ENCODE data around the gene SPATA22. TPM values are rescaled to one million over a fixed set of nuclear protein-coding genes. Genes with fewer than 3 reads are reported as not detected.

SPATA22 gene
- total and polyA plus RNA-seq, 9 of the 15 experiments (the other 6 are each of a cell fraction or from before 2014, with no cell fraction given), result 0.17 to 0.77 (median 0.44) TPM

DNA sequence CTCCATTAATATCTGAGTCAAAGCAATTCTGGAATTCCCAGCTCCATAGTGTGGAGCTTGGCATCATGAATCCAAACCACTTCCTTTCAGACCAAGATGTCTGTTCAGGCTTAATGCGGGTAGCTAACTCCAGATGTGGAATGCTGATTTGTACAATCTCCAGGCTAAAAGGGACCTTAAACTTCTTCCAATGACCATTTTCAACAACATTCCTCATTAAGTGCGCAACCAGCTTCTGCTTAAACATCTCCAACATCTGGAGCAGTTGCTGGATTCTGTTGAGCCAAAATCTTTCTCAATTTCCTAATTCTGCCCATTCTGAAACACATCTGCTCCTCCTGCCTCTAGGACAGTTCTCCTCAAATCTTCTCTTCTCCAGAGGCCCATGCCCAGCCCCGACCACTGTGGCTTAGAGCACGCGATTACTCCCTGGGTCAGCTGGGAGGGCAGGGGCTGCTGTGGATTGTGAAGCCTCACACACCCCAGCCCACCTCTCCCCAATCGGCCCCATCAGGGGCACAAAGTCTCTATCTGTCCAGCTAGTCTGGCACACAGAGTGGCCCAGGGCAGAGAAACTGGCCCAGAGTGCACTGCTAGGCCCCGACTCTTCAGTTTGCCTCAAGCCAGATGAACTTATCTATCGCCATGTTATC, 40.4 kb upstream of the SPATA22 start:
- BruUV-seq (replicated peaks), result no TSS peak
- Histone ChIP-seq H3K9ac (ENCODE audit: insufficient read depth in 1 of 2, low read depth in 2 of 2, low read length in 2 of 2) (no peak overlapping the region), H3K79me2 (ENCODE audit: control insufficient read depth, insufficient read depth, low read length) (no peaks in the 10 kb centered on the region), H3K9me1 (ENCODE audit: control insufficient read depth, insufficient read depth, low read length) (no peaks in the 10 kb centered on the region), H3K27me3 (ENCODE audit: control insufficient read depth in 2 of 2, insufficient read depth in 2 of 2, low read length in 2 of 2) (peaks cover 0 to 17% of the 10 kb centered on the region in 2 experiments; a peak in 1 of 5 replicates), H4K20me1 (replicated peaks; ENCODE audit: control insufficient read depth, insufficient read depth, low read length) (no peaks in the 10 kb centered on the region), H3K4me2 (ENCODE audit: insufficient read depth, low read length) (no peak overlapping the region), H3K27ac (ENCODE audit: extremely low read depth, low read depth, low read length) (no peak overlapping the region), H3K36me3 (ENCODE audit: control insufficient read depth, insufficient read depth, low read length) (no peaks in the 10 kb centered on the region), H3K4me1 (replicated peaks in 1 of 2; ENCODE audit: control insufficient read depth in 2 of 2, insufficient read depth in 2 of 2, low read length in 2 of 2) (no peaks in the 10 kb centered on the region), H3K9me3 (replicated peaks; ENCODE audit: control insufficient read depth, insufficient read depth, low read depth, low read length) (no peaks in the 10 kb centered on the region), H3K4me3 (no peak overlapping the region), H2AFZ (ENCODE audit: low read depth, low read length) (no peak overlapping the region)
- no peak for FAIRE-seq
- intact Hi-C loops (cut with micrococcal nuclease) (no loop called here), in situ Hi-C loops (cut with MboI) (no loop called here)
- no peak for DNase-seq (ENCODE audit: extremely low read depth in 1 of 4, low spot score in 3 of 4)
- ATAC-seq, result no peak
- CTCF ChIA-PET (ENCODE audit: low intra/inter-chr PET ratio), result no interaction called here
- POLR2A ChIA-PET, result no interaction called here
- WGBS (ENCODE audit: insufficient coverage, low coverage, missing lambda C conversion rate), result 23% methylated on average over 7 of the region's 8 CpGs
- TF ChIP-seq, protein P1, sequence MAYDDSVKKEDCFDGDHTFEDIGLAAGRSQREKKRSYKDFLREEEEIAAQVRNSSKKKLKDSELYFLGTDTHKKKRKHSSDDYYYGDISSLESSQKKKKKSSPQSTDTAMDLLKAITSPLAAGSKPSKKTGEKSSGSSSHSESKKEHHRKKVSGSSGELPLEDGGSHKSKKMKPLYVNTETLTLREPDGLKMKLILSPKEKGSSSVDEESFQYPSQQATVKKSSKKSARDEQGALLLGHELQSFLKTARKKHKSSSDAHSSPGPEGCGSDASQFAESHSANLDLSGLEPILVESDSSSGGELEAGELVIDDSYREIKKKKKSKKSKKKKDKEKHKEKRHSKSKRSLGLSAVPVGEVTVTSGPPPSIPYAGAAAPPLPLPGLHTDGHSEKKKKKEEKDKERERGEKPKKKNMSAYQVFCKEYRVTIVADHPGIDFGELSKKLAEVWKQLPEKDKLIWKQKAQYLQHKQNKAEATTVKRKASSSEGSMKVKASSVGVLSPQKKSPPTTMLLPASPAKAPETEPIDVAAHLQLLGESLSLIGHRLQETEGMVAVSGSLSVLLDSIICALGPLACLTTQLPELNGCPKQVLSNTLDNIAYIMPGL (CRISPR knock-in tag; IDR thresholded peaks at IDR 0.05), result no peak
- TF ChIP-seq, protein P2, sequence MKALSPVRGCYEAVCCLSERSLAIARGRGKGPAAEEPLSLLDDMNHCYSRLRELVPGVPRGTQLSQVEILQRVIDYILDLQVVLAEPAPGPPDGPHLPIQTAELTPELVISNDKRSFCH (CRISPR knock-in tag; IDR thresholded peaks at IDR 0.05), result no peak
- TF ChIP-seq, protein P2 (tag; IDR thresholded peaks at IDR 0.05), result no peak
- TF ChIP-seq ZFP36 (IDR thresholded peaks at IDR 0.05; ENCODE audit: low read depth, low read length, partially characterized antibody), result no peak
- no peak for TF ChIP-seq PTTG1 (tag; IDR thresholded peaks at IDR 0.05; ENCODE audit: low read depth)
- no peak for TF ChIP-seq MEIS2 (IDR thresholded peaks at IDR 0.05; ENCODE audit: partially characterized antibody)
- no peak for TF ChIP-seq HDAC2 (IDR thresholded peaks at IDR 0.05)
- TF ChIP-seq, protein P3, sequence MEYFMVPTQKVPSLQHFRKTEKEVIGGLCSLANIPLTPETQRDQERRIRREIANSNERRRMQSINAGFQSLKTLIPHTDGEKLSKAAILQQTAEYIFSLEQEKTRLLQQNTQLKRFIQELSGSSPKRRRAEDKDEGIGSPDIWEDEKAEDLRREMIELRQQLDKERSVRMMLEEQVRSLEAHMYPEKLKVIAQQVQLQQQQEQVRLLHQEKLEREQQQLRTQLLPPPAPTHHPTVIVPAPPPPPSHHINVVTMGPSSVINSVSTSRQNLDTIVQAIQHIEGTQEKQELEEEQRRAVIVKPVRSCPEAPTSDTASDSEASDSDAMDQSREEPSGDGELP (CRISPR knock-in tag; IDR thresholded peaks at IDR 0.05; ENCODE audit: borderline replicate concordance), result no peak
- TF ChIP-seq, protein P4, sequence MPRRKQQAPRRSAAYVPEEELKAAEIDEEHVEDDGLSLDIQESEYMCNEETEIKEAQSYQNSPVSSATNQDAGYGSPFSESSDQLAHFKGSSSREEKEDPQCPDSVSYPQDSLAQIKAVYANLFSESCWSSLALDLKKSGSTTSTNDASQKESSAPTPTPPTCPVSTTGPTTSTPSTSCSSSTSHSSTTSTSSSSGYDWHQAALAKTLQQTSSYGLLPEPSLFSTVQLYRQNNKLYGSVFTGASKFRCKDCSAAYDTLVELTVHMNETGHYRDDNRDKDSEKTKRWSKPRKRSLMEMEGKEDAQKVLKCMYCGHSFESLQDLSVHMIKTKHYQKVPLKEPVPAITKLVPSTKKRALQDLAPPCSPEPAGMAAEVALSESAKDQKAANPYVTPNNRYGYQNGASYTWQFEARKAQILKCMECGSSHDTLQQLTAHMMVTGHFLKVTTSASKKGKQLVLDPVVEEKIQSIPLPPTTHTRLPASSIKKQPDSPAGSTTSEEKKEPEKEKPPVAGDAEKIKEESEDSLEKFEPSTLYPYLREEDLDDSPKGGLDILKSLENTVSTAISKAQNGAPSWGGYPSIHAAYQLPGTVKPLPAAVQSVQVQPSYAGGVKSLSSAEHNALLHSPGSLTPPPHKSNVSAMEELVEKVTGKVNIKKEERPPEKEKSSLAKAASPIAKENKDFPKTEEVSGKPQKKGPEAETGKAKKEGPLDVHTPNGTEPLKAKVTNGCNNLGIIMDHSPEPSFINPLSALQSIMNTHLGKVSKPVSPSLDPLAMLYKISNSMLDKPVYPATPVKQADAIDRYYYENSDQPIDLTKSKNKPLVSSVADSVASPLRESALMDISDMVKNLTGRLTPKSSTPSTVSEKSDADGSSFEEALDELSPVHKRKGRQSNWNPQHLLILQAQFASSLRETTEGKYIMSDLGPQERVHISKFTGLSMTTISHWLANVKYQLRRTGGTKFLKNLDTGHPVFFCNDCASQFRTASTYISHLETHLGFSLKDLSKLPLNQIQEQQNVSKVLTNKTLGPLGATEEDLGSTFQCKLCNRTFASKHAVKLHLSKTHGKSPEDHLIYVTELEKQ (CRISPR knock-in tag; IDR thresholded peaks at IDR 0.05), result no peak
- TF ChIP-seq GATAD2B (IDR thresholded peaks at IDR 0.05; ENCODE audit: borderline replicate concordance), result no peak
- TF ChIP-seq KHSRP (IDR thresholded peaks at IDR 0.05), result no peak
- TF ChIP-seq, protein P5, sequence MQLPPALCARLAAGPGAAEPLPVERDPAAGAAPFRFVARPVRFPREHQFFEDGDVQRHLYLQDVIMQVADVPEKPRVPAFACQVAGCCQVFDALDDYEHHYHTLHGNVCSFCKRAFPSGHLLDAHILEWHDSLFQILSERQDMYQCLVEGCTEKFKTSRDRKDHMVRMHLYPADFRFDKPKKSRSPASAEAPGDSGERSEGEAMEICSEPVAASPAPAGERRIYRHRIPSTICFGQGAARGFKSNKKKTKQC (CRISPR knock-in tag; IDR thresholded peaks at IDR 0.05), result no peak
- TF ChIP-seq NR3C1 (CRISPR knock-in tag; IDR thresholded peaks at IDR 0.05), result no peak
- TF ChIP-seq SREBF1 (IDR thresholded peaks at IDR 0.05; ENCODE audit: borderline replicate concordance, low read depth, low read length), result no peak
- TF ChIP-seq ZKSCAN3 (CRISPR knock-in tag; IDR thresholded peaks at IDR 0.05), result no peak
- no peak for TF ChIP-seq E2F3 (CRISPR knock-in tag; IDR thresholded peaks at IDR 0.05)
- TF ChIP-seq POLR2H (tag; IDR thresholded peaks at IDR 0.05; ENCODE audit: low read depth), result no peak
